GM18517 (cell line): Measurements from ENCODE around the gene TTC33.
A peak's percentile ranks its signal among the peaks of the same experiment; 100 is the strongest.
"Not testable (repeated sequence)": the region's sequence is repeated elsewhere in the genome, so short reads cannot be mapped to it uniquely, and the experiment has no call there.

Source experiments
- ATAC-seq: cut with Tn5 transposase; IDR thresholded peaks from one replicate; pipeline ENCODE4 v1.9.1; 2021; ENCODE audit warnings: mild to moderate bottlenecking, moderate library complexity; ENCODE audit not compliant: unreplicated experiment

TTC33 gene

DNA sequence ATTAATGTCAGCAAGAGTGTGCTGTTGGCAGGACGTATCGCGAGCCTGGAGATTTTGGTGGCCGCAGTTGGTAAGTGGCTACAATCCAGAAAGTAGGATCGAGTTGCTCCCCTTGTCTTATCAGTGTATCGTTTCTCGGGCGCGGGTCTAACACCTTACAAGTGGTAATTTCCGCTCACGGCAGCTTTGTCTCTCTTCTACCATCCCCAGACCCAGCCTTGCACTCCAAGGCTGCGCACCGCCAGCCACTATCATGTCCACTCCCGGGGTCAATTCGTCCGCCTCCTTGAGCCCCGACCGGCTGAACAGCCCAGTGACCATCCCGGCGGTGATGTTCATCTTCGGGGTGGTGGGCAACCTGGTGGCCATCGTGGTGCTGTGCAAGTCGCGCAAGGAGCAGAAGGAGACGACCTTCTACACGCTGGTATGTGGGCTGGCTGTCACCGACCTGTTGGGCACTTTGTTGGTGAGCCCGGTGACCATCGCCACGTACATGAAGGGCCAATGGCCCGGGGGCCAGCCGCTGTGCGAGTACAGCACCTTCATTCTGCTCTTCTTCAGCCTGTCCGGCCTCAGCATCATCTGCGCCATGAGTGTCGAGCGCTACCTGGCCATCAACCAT is 74.9 kb downstream of the TTC33 start:
- ATAC-seq = no peak

DNA sequence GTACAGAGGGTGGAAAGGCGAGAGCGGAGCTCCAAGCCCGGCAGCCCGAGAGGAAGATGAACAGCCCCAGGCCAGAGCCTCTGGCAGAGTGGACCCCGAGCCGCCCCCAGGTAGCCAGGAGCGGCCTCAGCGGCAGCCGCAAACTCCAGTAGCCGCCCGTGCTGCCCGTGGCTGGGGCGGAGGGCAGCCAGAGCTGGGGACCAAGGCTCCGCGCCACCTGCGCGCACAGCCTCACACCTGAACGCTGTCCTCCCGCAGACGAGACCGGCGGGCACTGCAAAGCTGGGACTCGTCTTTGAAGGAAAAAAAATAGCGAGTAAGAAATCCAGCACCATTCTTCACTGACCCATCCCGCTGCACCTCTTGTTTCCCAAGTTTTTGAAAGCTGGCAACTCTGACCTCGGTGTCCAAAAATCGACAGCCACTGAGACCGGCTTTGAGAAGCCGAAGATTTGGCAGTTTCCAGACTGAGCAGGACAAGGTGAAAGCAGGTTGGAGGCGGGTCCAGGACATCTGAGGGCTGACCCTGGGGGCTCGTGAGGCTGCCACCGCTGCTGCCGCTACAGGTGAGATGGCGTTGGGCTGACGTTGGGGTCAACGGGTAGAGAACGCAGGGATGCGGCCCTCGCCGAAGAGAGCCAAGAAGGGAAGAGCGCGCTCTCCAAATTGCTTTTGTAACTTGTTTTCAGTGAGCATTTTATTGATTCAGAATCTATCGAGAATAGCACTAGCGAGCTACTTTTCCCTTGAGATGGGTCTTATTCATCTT is 75.7 kb downstream of the TTC33 start, which contains the start of gene PTGER4:
Gene PTGER4 (plus strand): TSS at position 3 of the 769 bp plus-strand sequence. CDS start 1,079 bp downstream, outside the sequence.
- ATAC-seq = peak; percentile 44

DNA sequence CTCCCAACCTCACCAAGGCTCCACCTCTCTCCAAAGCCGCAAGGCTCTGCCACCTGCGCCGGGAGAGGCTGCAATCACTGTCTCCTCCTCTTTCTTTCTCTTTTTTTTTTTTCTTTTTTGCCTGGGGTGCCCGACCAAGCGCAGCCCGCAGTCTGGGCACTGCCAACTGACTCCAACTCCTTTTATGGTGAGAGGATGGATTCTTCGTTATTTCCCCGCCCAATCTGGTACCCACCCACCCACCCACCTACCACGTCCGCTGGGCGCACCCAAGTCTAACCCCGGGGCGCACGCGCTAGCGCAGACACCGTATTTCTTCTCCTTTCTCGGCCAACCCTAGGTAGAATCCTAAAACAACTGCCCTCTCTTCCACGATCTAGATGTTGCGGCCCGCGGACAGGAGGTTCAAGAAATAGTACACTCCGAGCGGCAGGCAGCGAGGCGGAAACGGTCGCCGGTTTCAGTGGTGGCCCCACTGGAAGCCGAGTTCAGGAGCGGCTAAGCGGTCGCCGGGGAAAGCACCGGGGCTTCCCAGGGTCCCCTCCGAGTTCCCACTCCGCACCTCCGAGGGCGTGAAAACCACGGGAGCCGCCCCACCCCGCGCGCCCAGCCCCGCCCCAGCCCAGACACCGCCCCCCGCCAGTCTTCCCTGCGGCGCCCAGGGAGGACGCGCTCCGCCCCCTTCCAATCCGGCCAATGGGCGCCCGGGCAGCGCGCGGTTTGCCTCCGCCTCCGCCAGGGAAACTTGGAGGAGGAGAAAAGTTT is 76.4 kb downstream of the TTC33 start:
- ATAC-seq = peak; percentile 63

DNA sequence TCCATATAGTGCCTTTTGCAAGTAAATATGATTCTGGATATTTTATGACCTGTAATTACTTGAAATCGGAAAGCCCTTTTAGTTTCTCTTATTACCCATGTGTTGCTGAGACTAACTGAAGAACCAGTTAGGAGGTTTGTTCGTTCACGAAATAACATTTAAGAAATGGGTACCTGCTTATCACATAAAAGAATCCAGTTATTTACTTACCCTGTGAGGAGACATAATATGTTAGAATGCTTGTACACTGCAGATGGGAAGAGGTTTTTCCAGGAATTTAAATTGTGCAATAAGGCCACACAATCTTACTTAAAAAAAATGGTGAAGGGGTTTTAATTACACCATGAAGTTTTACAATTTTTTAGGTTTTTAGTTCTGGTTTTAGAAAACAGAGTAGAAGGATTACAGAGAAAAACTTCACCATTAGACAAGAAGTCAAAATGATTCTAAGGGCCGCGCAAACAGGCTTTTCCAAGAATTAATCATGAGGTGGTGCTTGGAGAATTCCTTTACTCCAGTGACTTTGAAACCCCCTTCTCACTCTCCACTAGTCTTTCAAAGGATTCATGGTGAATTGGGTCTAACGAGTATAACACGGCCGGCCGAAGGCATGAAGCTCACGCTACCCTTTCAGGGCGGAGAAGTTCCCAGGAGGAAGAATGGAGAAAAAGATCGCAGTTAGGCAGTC is 77.2 kb downstream of the TTC33 start:
- ATAC-seq = no peak

DNA sequence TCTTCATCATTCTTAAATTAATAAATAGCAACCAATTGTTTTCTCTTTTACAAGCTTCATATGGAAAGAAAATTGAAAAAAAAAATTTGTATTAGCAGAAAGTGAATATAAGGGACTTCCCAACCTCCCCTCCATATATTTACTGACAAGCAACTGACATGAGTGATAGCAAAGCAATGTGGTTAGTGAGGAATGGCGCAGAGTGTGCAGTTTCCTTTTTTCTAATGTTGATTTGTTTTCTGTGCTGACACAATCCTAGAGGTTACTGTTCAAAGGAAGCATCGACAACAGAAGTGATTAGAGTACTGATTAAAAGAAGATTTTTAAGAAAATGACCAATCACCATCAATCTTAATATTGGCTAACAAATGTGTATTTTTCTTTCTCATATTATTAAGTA is 77.7 kb downstream of the TTC33 start:
- no peak for ATAC-seq

DNA sequence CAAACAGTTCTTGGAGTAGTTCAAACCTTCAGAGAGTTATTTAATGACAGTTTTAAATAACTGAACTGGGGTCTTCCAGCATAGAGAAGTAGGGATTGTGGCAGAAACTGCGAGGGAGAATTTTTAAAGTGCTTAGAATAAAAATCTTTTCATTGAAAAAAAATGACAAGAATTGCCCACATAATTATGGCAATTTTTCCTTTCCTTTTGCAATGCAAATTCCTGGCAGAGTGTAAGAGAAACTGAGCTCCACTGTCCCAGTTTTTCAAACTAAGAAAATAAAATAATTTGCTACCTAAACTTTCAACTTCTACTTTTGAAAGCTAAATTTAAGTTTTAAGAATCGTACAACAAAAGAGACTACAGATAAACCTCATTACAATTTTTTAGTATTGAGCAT is 78.3 kb downstream of the TTC33 start:
- no peak for ATAC-seq

DNA sequence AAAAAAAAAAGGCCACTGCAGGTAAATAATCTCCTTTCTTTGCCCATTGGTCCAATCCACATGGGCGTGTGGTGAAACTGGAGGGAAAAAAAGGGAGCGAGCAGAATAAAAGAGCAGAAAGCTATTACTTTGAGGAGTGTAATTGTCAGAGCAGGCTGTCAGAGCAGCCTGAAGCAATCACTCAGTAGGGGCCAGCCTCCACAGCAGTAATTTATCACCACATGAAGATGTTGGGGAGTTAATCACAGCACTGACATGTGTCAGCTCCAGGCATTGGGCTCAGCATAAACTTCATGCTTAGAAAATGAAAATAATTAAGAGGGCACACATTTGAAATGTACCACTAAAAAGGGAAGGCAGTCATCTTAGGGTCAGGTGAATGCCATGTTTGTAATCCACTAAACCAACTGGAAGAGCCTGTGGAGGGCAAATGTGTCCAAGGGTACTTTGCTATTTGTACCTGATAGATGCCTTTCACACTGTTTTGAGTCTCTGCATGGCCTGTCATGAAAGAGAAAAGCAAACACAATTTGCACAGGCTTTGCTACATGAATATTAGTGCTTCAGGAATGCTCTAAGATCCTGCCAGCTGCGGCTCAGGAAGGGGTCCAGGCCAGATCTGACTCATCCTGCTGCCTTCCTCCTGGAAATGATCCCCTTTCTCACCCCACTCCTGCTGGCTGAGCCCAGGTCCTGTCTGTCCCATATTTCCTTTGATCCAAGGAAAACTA is 79.0 kb downstream of the TTC33 start:
- ATAC-seq = no peak

DNA sequence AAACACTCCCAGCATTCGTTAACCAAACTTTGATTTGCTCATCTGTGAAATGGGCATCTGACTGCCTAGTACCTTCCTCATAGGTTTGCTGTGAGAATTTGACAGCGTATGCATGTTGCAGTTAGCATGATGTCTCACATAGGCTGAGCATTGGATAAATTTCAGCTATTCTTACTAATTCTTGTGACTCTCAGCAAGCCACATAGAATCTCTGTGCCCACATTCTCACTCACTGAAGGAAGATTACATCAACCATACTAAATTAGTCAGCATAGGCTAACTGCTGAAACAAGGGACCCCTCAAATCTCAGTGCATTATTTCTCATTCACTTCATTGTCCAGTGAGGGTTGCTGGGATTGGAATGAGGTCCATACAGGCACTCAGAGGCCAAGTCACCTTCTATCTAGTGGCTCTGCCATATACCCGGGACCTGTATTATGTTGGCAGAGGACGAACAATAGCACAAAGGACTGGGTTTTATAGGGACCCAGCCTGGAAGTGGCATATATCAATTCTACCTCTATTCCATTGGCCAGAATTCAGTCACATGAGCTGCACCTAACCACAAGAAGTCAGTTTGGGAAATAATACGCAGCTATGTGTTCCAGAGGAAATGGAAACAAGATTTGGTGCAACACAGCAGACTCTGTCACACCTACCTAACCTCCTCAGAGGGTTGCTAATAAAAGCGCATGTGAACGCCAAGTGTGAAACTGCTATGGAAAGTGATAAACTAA is 80.2 kb downstream of the TTC33 start:
- ATAC-seq = no peak

DNA sequence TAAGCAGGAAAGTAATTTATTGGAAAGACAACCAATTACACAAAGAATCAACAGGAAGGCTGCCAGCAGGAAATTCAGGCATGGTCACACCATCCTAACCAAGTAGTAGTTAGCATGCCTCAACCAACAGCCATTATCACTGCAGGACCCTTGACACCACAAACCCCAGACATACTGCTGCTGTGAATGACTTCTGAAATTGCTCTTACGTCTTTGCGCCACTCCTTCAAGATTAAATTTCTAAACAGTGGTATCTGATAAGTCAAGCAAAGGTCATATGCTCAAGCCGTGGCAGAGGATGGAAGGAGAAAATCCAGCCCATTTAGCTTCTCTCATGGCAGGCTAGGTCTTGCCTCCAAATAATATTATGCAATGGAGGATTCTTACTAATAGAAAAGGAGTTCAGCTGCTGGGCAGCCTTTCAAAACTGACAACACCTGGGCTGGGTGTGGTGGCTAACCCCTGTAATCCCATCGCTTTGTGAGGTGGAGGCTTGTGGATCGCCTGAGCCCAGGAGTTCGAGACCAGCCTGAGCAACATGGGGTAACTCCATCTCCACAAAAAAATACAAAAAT is 81.0 kb downstream of the TTC33 start:
- ATAC-seq = no peak

DNA sequence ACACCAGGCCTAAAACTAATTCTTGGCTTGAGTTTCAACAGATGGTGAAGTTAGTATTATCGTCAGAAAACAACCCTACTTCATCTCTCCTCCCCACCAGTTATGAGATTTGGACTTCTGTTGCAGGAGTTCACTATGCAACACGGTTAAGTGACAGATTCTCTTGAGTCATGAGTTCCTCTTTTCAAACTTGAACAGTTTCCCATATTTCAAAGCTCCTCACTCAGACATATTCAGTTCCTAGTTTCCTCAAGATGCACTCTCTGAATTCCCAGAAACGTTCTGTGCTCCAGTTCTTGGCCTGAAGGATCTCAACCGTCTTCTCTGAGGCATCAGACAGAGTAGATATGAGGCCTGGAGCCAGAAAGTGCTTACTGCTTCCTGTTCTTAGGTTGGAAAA is 83.3 kb downstream of the TTC33 start:
- no peak for ATAC-seq

DNA sequence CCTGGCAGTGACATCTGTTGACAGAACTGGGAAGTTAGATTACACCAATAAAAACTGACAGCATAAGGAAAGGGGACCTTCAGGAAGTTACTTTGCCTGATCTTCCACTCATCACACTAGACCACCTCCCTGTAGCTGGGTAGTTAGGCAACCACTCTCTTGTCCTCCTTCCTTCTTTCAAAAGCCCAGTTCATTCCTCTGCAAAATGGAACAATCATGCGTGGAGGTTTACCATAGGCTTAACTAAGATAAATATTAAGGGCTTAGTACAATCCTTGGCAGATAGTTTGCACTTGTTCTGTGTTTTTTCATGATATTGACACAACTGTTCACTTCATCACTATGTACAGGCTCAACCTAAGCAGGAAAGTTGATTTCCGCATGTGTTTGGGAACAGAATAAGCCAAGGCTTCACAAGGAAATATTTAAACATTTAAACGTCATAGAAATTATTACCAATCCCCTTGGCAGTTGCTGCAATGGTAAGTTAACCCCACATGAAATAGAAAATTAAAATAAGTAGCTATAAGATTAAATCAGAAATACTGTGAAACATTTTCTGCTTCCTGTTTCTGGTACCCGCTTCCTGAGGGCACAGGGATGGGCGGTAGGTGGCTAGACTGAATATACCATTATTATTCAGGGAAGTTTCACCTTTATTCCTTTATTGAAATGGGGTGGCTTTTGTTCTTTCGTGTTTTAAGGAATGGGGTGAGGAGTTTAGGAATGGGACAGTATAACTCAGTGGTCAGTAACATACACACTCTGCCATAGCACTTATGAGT is 86.0 kb downstream of the TTC33 start:
- ATAC-seq = no peak

DNA sequence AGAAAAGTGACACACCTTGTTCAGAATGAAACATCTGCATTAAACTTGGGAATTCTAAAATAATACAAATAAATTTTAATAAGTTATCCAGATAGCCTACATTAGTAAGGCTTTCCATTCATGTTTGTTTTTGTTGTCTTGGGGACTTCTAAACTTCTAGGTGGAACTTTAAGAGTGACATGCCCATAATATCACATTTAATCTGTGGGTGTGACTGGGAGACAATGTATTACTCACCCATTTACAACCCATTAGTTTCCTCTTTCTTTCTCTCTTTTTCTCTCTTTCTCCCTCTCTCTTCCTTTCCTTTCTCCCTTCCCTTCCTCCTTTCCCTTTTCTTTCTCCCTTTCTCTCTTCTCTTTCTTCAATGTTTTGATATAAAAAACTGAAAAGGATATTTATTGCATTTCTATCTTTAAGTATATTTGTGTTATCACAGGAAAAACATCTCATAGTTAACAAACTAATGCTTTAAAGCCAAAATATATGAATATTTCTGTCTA is 88.5 kb downstream of the TTC33 start:
- ATAC-seq = no peak

DNA sequence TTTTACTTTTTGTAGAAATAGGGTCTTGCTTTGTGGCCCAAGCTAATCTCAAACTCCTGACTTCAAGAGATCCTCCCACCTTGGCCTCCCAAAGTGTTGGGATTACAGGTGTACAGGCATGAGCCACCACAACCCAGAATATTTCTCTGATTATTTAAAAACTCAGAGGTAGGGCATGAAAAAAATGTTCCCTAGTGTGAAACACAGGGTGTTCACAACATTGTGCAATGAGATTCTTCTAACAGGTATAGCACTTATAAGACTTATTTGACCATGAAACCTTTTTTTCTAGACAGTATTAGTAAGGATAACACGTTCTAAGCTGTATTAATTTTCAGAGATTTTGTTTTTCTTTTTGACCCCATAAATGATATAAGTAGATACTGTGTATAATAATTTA is 89.1 kb downstream of the TTC33 start:
- no peak for ATAC-seq

DNA sequence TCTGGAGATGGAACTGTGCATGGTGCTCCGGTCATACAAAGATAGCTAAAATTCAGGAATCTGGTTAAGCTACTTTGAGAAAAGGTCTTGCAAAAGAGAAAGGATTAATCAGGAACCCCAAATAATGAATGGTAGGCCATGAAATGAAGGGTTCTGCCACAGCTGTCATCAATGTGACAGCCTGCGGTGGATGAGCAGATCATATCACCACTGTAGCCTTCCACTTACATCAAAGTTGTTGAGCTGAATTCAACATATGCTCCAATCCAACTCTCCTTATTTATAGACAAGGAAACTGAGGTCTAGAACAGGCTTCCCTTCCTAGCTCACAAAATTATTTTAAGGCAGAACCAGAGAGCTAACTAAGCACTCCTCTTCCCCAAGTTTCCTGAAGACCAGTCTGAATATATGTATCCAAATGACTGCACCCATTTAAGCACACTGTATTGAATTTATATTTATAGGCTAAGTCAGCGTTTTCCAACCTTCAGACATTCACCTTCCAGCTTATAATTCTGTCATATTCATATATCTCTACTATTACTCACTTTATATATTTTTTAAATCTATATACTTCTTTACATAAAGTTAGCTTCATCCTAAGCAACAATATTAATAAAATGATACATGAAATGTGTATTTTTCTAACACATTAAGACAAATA is 90.0 kb downstream of the TTC33 start:
- ATAC-seq = no peak

DNA sequence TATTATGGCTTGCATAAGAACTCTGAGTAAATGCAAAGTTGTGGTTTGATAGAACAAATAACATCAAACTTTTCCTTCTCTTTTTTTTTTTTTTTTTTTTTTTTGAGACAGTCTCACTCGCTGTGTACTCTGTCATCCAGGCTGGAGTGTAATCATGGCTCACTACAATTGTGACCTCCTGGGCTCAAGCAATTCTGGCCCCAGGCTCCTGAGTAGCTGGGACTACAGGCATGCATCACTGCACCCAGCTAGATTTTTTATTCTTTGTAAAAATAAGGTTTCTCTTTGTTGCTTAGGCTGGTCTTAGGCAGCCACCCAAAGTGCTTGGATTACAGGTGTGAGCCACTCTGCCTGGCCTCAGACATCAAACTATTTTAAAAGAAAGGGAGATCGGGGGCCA is 95.0 kb downstream of the TTC33 start:
- no peak for ATAC-seq

DNA sequence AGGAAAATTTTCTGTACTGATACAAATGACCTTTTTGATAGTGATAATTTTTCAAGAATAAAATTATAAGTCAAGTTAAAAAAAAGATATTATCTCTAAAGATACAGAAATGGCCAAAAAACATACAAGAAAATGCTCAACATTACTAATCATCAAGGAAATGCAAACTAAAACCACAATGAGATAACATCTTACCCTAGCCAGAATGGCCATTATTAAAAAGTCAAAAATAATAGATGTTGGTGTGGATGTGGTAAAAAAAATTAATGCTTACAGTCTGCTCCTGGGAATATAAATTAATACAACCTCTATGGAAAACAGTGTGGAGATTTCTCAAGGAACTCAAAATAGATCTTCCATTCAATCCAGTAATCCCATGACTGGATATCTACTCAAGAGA is 99.0 kb downstream of the TTC33 start:
- ATAC-seq = no peak

DNA sequence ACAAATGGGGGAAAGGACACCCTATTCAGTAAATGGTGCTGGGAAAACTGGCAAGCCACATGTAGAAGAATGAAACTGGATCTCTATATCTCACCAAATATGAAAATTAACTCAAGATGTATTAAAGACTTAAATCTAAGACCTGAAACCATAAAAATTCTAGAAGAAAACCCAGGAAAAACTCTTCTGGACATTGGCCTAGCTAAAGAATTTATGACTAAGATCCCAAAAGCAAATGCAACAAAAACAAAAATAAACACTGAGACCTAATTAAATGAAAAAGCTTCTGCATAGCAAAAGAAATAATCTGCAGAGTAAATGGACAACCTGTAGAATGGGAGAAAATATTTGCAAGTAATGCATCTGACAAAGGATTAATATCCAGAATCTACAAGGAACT is 99.7 kb downstream of the TTC33 start:
- not testable (repeated sequence) for ATAC-seq

DNA sequence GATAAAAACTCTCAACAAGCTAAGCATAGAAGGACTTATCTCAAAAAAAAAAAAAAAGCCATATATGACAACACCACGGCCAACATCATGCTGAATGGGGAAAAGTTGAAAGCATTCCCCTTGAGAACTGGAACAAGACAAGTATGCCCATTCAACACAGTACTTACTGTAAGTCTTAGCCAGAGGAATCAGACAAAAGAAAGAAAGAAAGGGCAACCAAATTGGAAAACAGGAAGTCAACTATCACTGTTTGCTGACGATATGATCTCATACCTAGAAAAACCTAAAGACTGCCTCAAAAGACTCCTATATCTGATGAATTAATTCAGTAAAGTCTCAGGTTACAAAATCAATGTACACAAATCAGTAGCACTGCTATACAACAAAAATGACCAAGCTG is 100.6 kb downstream of the TTC33 start:
- no peak for ATAC-seq
